HepG2 (cell line): Measurements from ENCODE around the gene OAF. TPM values are rescaled to one million over a fixed set of nuclear protein-coding genes. Genes with fewer than 3 reads are reported as not detected.
A peak's percentile ranks its signal among the peaks of the same experiment; 100 is the strongest.

Experiments
- ATM ChIP-seq: fragments of 450-650 bp; IDR thresholded peaks from 2 replicates; pipeline ENCODE4 v1.7.1; 2017; ENCODE audit warnings: mild to moderate bottlenecking, borderline replicate concordance
- CBX1 ChIP-seq: IDR thresholded peaks from one replicate; pipeline ENCODE4 v1.6.1; 2016; ENCODE audit warnings: antibody characterized with exemption, low read depth
- CBX2 ChIP-seq, 2 experiments: fragments of 200-600 bp in 1 of 2; sonication (generic); formaldehyde crosslinking in 1 of 2; IDR thresholded peaks; 2 replicates each; pipeline versions ENCODE4 v1.7.0 to v1.8.1; 2018 to 2022; ENCODE audit warnings: low read depth in 2 of 2, low read length in 1 of 2, mild to moderate bottlenecking in 1 of 2, missing genetic modification reagents in 1 of 2
- EED ChIP-seq: sonication (generic); formaldehyde crosslinking; IDR thresholded peaks from 2 replicates; pipeline ENCODE4 v1.5.0; 2020; ENCODE audit warnings: mild to moderate bottlenecking, missing genetic modification reagents
- ERF ChIP-seq: IDR thresholded peaks from 2 replicates; pipeline ENCODE4 v1.6.1; 2018; ENCODE audit warnings: missing biosample characterization, missing genetic modification reagents
- EZH2 ChIP-seq: conservative IDR thresholded peaks from 2 replicates; pipeline ENCODE4 v1.6.1; 2012; ENCODE audit warnings: mild to moderate bottlenecking, low read depth, low read length, moderate library complexity
- GTF2F1 ChIP-seq: fragments of 150-350 bp; IDR thresholded peaks from 2 replicates; pipeline ENCODE4 v1.6.1; 2014; ENCODE audit warnings: low read length
- HNF4A ChIP-seq: sonication (generic); formaldehyde crosslinking; IDR thresholded peaks from 2 replicates; pipeline ENCODE4 v1.4.0; 2020; ENCODE audit warnings: missing genetic modification reagents
- HNRNPL ChIP-seq: fragments of 200-400 bp; formaldehyde crosslinking; IDR thresholded peaks from 2 replicates; pipeline ENCODE4 v1.6.1; 2017; ENCODE audit warnings: mild to moderate bottlenecking, low read depth, low read length
- KLF16 ChIP-seq, 2 experiments: sonication (generic) in 1 of 2; formaldehyde crosslinking in 1 of 2; IDR thresholded peaks; 2 replicates each; pipeline versions ENCODE4 v1.6.1 to v1.8.0; 2016 to 2023; ENCODE audit warnings: missing genetic modification reagents in 2 of 2, missing compliant biosample characterization in 1 of 2
- LCORL ChIP-seq, 2 experiments: fragments of 450-650 bp in 1 of 2; sonication (generic) in 1 of 2; formaldehyde crosslinking in 1 of 2; IDR thresholded peaks; 2 replicates each; pipeline versions ENCODE4 v1.5.0 to v1.6.1; 2017 to 2020; ENCODE audit warnings: antibody characterized with exemption in 1 of 2, missing genetic modification reagents in 1 of 2
- MED1 ChIP-seq: sonication (generic); formaldehyde crosslinking; IDR thresholded peaks from 2 replicates; pipeline ENCODE4 v1.4.0; 2020; ENCODE audit warnings: missing genetic modification reagents
- MED8 ChIP-seq: sonication (generic); formaldehyde crosslinking; IDR thresholded peaks from 2 replicates; pipeline ENCODE4 v1.8.1; 2023; ENCODE audit warnings: mild to moderate bottlenecking, missing genetic modification reagents; ENCODE audit not compliant: insufficient replicate concordance
- NFATC3 ChIP-seq: sonication (generic); formaldehyde crosslinking; IDR thresholded peaks from 2 replicates; pipeline ENCODE4 v1.5.1; 2020; ENCODE audit warnings: mild to moderate bottlenecking, missing genetic modification reagents
- NR2C2 ChIP-seq: sonication (generic); formaldehyde crosslinking; IDR thresholded peaks from 2 replicates; pipeline ENCODE4 v1.4.0; 2020; ENCODE audit warnings: missing genetic modification reagents, mild to moderate bottlenecking, moderate library complexity, borderline replicate concordance
- NR2F2 ChIP-seq: IDR thresholded peaks from 2 replicates; pipeline ENCODE4 v1.6.1; 2012; ENCODE audit warnings: low read depth, inconsistent platforms, borderline replicate concordance
- PHF21A ChIP-seq: sonication (generic); formaldehyde crosslinking; IDR thresholded peaks from 2 replicates; pipeline ENCODE4 v1.5.0; 2020; ENCODE audit warnings: mild to moderate bottlenecking, missing genetic modification reagents
- RCOR2 ChIP-seq: IDR thresholded peaks from 2 replicates; pipeline ENCODE4 v1.6.1; 2016; ENCODE audit warnings: missing biosample characterization, missing genetic modification reagents
- SALL1 ChIP-seq: sonication (generic); formaldehyde crosslinking; IDR thresholded peaks from 2 replicates; pipeline ENCODE4 v1.8.0; 2022; ENCODE audit warnings: mild to moderate bottlenecking, missing genetic modification reagents
- TAF15 ChIP-seq: fragments of 200-400 bp; formaldehyde crosslinking; IDR thresholded peaks from one replicate; pipeline ENCODE4 v1.6.1; 2018; ENCODE audit warnings: mild to moderate bottlenecking, low read depth, low read length; ENCODE audit not compliant: poor library complexity, severe bottlenecking
- TFDP2 ChIP-seq: sonication (generic); formaldehyde crosslinking; IDR thresholded peaks from 2 replicates; pipeline ENCODE4 v1.4.0; 2020; ENCODE audit warnings: missing genetic modification reagents
- U2AF2 ChIP-seq: fragments of 200-400 bp; formaldehyde crosslinking; IDR thresholded peaks from 2 replicates; pipeline ENCODE4 v1.6.1; 2017; ENCODE audit warnings: low read depth, mild to moderate bottlenecking, low read length
- ZBTB14 ChIP-seq: sonication (generic); formaldehyde crosslinking; IDR thresholded peaks from 2 replicates; pipeline ENCODE4 v1.4.0; 2020; ENCODE audit warnings: missing genetic modification reagents
- ZNF263 ChIP-seq: sonication (generic); formaldehyde crosslinking; IDR thresholded peaks from 2 replicates; pipeline ENCODE4 v1.4.0; 2020; ENCODE audit warnings: missing genetic modification reagents
- ZNF451 ChIP-seq: sonication (generic); formaldehyde crosslinking; IDR thresholded peaks from 2 replicates; pipeline ENCODE4 v1.5.0; 2020; ENCODE audit warnings: mild to moderate bottlenecking, missing genetic modification reagents
- ZNF598 ChIP-seq: sonication (generic); formaldehyde crosslinking; IDR thresholded peaks from 2 replicates; pipeline ENCODE4 v1.5.1; 2020; ENCODE audit warnings: mild to moderate bottlenecking, missing genetic modification reagents, borderline replicate concordance
- ZNF879 ChIP-seq: sonication (generic); formaldehyde crosslinking; IDR thresholded peaks from 2 replicates; pipeline ENCODE4 v1.8.1; 2023; ENCODE audit warnings: missing genetic modification reagents
- ZSCAN5A ChIP-seq: sonication (generic); formaldehyde crosslinking; IDR thresholded peaks from 2 replicates; pipeline ENCODE4 v1.8.0; 2022; ENCODE audit warnings: mild to moderate bottlenecking, missing genetic modification reagents, borderline replicate concordance
- polyA plus RNA-seq, 8 experiments: library from polyadenylated mRNA; depleted of rRNA in 3 of 8; stranded (reverse) in 7 of 8; unstranded in 1 of 8; fragments of >200 nt; fragmentation: Illumina TruSeq in 4 of 8; extraction: Trizol in 4 of 8; gene quantifications; 2 replicates each; pipeline versions ENCODE4 v1.2.1 to v1.2.3, GENCODE V29; 2011 to 2016; ENCODE audit warnings: low read depth in 4 of 8, missing spikeins in 1 of 8, mixed read lengths in 1 of 8; ENCODE audit not compliant: insufficient read depth in 1 of 8
- total RNA-seq, 5 experiments: library from RNA; depleted of rRNA; stranded (reverse); fragments of >200 nt; fragmentation: Illumina TruSeq; extraction: Trizol; gene quantifications; 2 replicates each; pipeline ENCODE4 v1.2.3, GENCODE V29; 2016; ENCODE audit warnings: low read depth in 1 of 5

Gene OAF
- total and polyA plus RNA-seq, 2 of the 13 experiments (the other 11 are each of a cell fraction or from before 2014, with no cell fraction given): 63.7 to 94.6 TPM

GRCh38 chr11:120217941-120218694 is 7.3 kb downstream of the OAF start (continued):
- TF ChIP-seq NR2C2 (CRISPR knock-in tag) (0 out of 2 replicates have a peak, but pooled peaks have one; percentile 20), MED1 (no peak), KLF16 (CRISPR knock-in tag; IDR thresholded peaks at IDR 0.05) (no peak), NFATC3 (CRISPR knock-in tag) (no peak), TAF15 (no peak), MED8 (CRISPR knock-in tag) (no peak), HNF4A (peak; percentile 86), SALL1 (CRISPR knock-in tag) (0 out of 2 replicates have a peak, but pooled peaks have one; percentile 7), ZBTB14 (CRISPR knock-in tag) (no peak), NR2F2 (no peak), ZNF879 (CRISPR knock-in tag) (no peak), LCORL (IDR thresholded peaks at IDR 0.05) (no peak), LCORL (CRISPR knock-in tag; IDR thresholded peaks at IDR 0.05) (peak; percentile 38; the same call in 1 of the 2 replicates), HNRNPL (peak; percentile 98), ERF (0 out of 2 replicates have a peak, but pooled peaks have one; percentile 38), ZSCAN5A (CRISPR knock-in tag) (no peak), CBX1 (no peak), CBX2 (IDR thresholded peaks at IDR 0.05; ENCODE audit: low read depth, low read length) (no peak), CBX2 (CRISPR knock-in tag; IDR thresholded peaks at IDR 0.05; ENCODE audit: low read depth) (no peak), ZNF451 (CRISPR knock-in tag) (no peak), ATM (no peak), RCOR2 (CRISPR knock-in tag) (0 out of 2 replicates have a peak, but pooled peaks have one; percentile 9), U2AF2 (no peak), EZH2 (no peak), GTF2F1 (no peak), ZNF263 (CRISPR knock-in tag) (peak; percentile 100), EED (CRISPR knock-in tag) (no peak), PHF21A (CRISPR knock-in tag) (no peak; the same call in 1 of the 2 replicates), TFDP2 (CRISPR knock-in tag) (no peak), ZNF598 (CRISPR knock-in tag) (0 out of 2 replicates have a peak, but pooled peaks have one; percentile 26)
